Ishikawa (cell line): ENCODE data around the gene UNC79.

Experiments used
- EP300 ChIP-seq: IDR thresholded peaks from 2 replicates; pipeline ENCODE4 v1.6.1; 2012; ENCODE audit warnings: borderline replicate concordance
- RAD21 ChIP-seq: IDR thresholded peaks from 2 replicates; pipeline ENCODE4 v1.6.1; 2012; ENCODE audit warnings: low read depth
- YY1 ChIP-seq: IDR thresholded peaks from 2 replicates; pipeline ENCODE4 v1.6.1; 2012; ENCODE audit warnings: low read depth
- TF ChIP-seq, protein P1 (sequence below): IDR thresholded peaks from 2 replicates; pipeline ENCODE4 v1.6.1; 2012; ENCODE audit warnings: low read depth, mild to moderate bottlenecking
- TF ChIP-seq, protein P2 (sequence below): IDR thresholded peaks from 2 replicates; pipeline ENCODE4 v1.6.1; 2012

DNA sequence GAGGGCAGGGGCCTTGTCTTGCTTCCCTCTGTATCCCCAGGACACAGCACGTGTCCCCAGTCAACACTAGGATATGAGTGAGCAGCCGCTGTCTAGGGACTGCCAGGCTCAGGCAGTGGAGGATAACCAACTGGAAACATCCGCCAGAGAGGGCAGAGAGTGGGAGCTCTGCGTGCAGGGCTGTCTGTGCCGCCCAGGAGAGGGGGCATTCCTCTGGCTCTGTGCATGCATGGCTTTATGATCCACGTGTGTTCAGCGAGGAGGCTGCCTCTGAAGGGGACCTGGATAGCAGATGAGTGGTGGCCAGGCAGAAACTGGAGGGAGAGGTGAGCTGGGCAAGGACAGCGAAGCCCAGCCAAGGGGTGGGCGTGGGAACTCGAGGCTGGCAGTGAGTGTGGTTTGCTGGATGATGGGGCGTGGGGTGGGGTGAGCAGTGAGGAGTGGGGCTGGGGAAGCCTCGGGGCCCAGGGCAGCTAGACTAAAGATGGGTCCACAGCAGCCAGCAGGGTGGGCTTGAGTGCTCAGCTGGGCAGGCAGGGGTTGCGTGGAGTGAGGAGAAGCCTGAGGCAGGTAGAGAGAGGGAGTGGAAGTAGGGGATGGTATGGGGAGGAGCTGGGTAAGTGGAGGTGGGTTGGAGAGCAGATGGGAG is 284.7 kb downstream of the UNC79 start:
- TF ChIP-seq, protein P1, sequence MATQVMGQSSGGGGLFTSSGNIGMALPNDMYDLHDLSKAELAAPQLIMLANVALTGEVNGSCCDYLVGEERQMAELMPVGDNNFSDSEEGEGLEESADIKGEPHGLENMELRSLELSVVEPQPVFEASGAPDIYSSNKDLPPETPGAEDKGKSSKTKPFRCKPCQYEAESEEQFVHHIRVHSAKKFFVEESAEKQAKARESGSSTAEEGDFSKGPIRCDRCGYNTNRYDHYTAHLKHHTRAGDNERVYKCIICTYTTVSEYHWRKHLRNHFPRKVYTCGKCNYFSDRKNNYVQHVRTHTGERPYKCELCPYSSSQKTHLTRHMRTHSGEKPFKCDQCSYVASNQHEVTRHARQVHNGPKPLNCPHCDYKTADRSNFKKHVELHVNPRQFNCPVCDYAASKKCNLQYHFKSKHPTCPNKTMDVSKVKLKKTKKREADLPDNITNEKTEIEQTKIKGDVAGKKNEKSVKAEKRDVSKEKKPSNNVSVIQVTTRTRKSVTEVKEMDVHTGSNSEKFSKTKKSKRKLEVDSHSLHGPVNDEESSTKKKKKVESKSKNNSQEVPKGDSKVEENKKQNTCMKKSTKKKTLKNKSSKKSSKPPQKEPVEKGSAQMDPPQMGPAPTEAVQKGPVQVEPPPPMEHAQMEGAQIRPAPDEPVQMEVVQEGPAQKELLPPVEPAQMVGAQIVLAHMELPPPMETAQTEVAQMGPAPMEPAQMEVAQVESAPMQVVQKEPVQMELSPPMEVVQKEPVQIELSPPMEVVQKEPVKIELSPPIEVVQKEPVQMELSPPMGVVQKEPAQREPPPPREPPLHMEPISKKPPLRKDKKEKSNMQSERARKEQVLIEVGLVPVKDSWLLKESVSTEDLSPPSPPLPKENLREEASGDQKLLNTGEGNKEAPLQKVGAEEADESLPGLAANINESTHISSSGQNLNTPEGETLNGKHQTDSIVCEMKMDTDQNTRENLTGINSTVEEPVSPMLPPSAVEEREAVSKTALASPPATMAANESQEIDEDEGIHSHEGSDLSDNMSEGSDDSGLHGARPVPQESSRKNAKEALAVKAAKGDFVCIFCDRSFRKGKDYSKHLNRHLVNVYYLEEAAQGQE: no peak
- TF ChIP-seq YY1: no peak
- TF ChIP-seq RAD21: no peak
- no peak for TF ChIP-seq EP300
- TF ChIP-seq, protein P2, sequence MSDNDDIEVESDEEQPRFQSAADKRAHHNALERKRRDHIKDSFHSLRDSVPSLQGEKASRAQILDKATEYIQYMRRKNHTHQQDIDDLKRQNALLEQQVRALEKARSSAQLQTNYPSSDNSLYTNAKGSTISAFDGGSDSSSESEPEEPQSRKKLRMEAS: 0 out of 2 replicates have a peak, but pooled peaks have one; percentile 29
